OCI-LY3 (cell line): ENCODE measurements around the gene PTPRD.

ENCODE experiments used
- CTCF ChIP-seq: fragments of 200-600, 300-600 bp; sonication (generic); IDR thresholded peaks from 2 replicates; pipeline ENCODE4 v1.5.1; 2014; ENCODE audit warnings: antibody characterized with exemption, low read length, low read depth
- EZH2phosphoT487 ChIP-seq: fragments of 200-600 bp; shearing (Covaris generic); IDR thresholded peaks from 2 replicates; pipeline ENCODE4 v1.6.1; 2018; ENCODE audit warnings: antibody characterized with exemption, mixed run types, low read depth

GRCh38 chr9:8778356-8778755 lies 1834.4 kb downstream of the PTPRD start:
- TF ChIP-seq CTCF (no peak), EZH2phosphoT487 (no peak)
